Adipose tissue (tissue), 3 donors: Measurements from ENCODE around the gene SLC39A13. TPM values are rescaled to one million over a fixed set of nuclear protein-coding genes. Genes with fewer than 3 reads are reported as not detected.

ENCODE experiments used
- H3K27ac ChIP-seq: one replicate; pipeline ENCODE4 v1.5.1; 2013; ENCODE audit warnings: low read depth, low read length
- WGBS, 3 donors: extraction: QIAGEN DNeasy Blood & Tissue Kit; methylation state at CpG; one replicate each; pipeline ENCODE4 v1.1.7; 2013; 5-methylcytosine and 5-hydroxymethylcytosine counted together
- polyA plus RNA-seq, 3 donors: library from polyadenylated mRNA; stranded (reverse); fragments of 200-250 nt; gene quantifications; one replicate each; pipeline ENCODE4 v1.2.3, GENCODE V29; 2013
- donor health status: healthy with polysubstance abuse.
- donor health status: Bipolar disorder and iron deficiency.
- donor health status: healthy.

Gene SLC39A13
- polyA plus RNA-seq, 3 donors: 36.4 to 42.0 (median 39.9) TPM

- 65 to 80% (median 75%) methylated on average over 16 of the region's 16 CpGs for WGBS, 3 donors
Measured at GRCh38 chr11:47413908-47414684, 5.7 kb downstream of the SLC39A13 start.

GRCh38 chr11:47414685-47415070, 6.3 kb downstream of the SLC39A13 start:
- 89 to 97% (median 90%) methylated on average over 18 to 19 of the region's 19 CpGs for WGBS, 3 donors
- no peak overlapping the region for H3K27ac ChIP-seq

More at GRCh38 chr11:47413908-47414684, 5.7 kb downstream of the SLC39A13 start:
- no peak overlapping the region for H3K27ac ChIP-seq

- 83 to 90% (median 86%) methylated on average over 31 of the region's 31 CpGs for WGBS, 3 donors
- no peak overlapping the region for H3K27ac ChIP-seq
Measured at GRCh38 chr11:47415091-47415854, 6.9 kb downstream of the SLC39A13 start.

- WGBS, 3 donors: 24 to 28% (median 25%) methylated on average over 13 of the region's 13 CpGs
- H3K27ac ChIP-seq: no peak overlapping the region
Measured at GRCh38 chr11:47415949-47416472, 7.6 kb downstream of the SLC39A13 start.

GRCh38 chr11:47417712-47418111, 9.3 kb downstream of the SLC39A13 start:
- H3K27ac ChIP-seq: no peak overlapping the region
- 82 to 91% (median 85%) methylated on average over 6 of the region's 6 CpGs for WGBS, 3 donors

- WGBS, 3 donors: 79 to 87% (median 87%) methylated on average over 23 of the region's 23 CpGs
- no peak overlapping the region for H3K27ac ChIP-seq
Measured at GRCh38 chr11:47418454-47419259, 10.3 kb downstream of the SLC39A13 start.

GRCh38 chr11:47425611-47426010, 17.2 kb downstream of the SLC39A13 start:
- WGBS, 3 donors: 0 to 1% (median 1%) methylated on average over 14 of the region's 14 CpGs
- H3K27ac ChIP-seq: peak overlapping the region; percentile 10

GRCh38 chr11:47426062-47426956, 17.9 kb downstream of the SLC39A13 start, which contains the start of gene PSMC3:
TSS of gene PSMC3 (minus strand) at chr11:47426439. CDS start at chr11:47426279, 160 bp downstream.
- H3K27ac ChIP-seq: peak within 1 kb of the TSS; percentile 10
- 0 to 1% (median 0%) methylated on average over 62 of the region's 62 CpGs for WGBS, 3 donors

- WGBS, 3 donors: 56 to 60% (median 59%) methylated on average over 5 of the region's 5 CpGs
- no peak overlapping the region for H3K27ac ChIP-seq
Measured at GRCh38 chr11:47430524-47430923, 22.1 kb downstream of the SLC39A13 start.

- no peak overlapping the region for H3K27ac ChIP-seq
- 77 to 92% (median 91%) methylated on average over 9 of the region's 9 CpGs for WGBS, 3 donors
Measured at GRCh38 chr11:47431356-47432083, 23.1 kb downstream of the SLC39A13 start.

GRCh38 chr11:47433157-47433556, 24.8 kb downstream of the SLC39A13 start:
- WGBS, 3 donors: 56 to 87% (median 77%) methylated on average over 3 of the region's 3 CpGs
- no peak overlapping the region for H3K27ac ChIP-seq

GRCh38 chr11:47434011-47434786, 25.8 kb downstream of the SLC39A13 start:
- H3K27ac ChIP-seq: no peak overlapping the region
- 75 to 80% (median 78%) methylated on average over 7 of the region's 7 CpGs for WGBS, 3 donors

- WGBS, 3 donors: 80 to 95% (median 94%) methylated on average over 3 of the region's 3 CpGs
- H3K27ac ChIP-seq: no peak overlapping the region
Measured at GRCh38 chr11:47435687-47436086, 27.3 kb downstream of the SLC39A13 start.

GRCh38 chr11:47436726-47437125, 28.3 kb downstream of the SLC39A13 start:
- no peak overlapping the region for H3K27ac ChIP-seq
- WGBS, 3 donors: 97 to 100% (median 98%) methylated on average over 3 of the region's 3 CpGs

GRCh38 chr11:47437218-47437745, 28.9 kb downstream of the SLC39A13 start:
- 72 to 76% (median 76%) methylated on average over 11 of the region's 11 CpGs for WGBS, 3 donors

More at GRCh38 chr11:47437218-47437745, 28.9 kb downstream of the SLC39A13 start:
- H3K27ac ChIP-seq: no peak overlapping the region
